ENCODE measurements around the gene SLC9A3.

The SLC9A3 gene

GRCh38 chr5:501105-501830, 23.0 kb downstream of the SLC9A3 start:
- H3K4me1 ChIP-seq (ENCODE audit: insufficient read depth, low read length), result no peaks in the 10 kb centered on the region
- H3K4me2 ChIP-seq (ENCODE audit: insufficient read depth, low read length), result no peak overlapping the region
- TF ChIP-seq CTCF (IDR thresholded peaks at IDR 0.05; ENCODE audit: borderline replicate concordance, extremely low read depth, low read length, poor library complexity, severe bottlenecking), result no peak
- no peaks in the 10 kb centered on the region for H3K36me3 ChIP-seq (ENCODE audit: insufficient read depth, low read length)
- no peaks in the 10 kb centered on the region for H3K9me3 ChIP-seq (ENCODE audit: insufficient read depth, low read length, severe bottlenecking)
- H2AFZ ChIP-seq (ENCODE audit: low read depth, low read length), result no peak overlapping the region
- ATAC-seq (ENCODE audit: insufficient read depth, low read depth) (no peak), DNase-seq (no peak)
- no peaks in the 10 kb centered on the region for H3K79me2 ChIP-seq (ENCODE audit: insufficient read depth, low read length)
- no peak overlapping the region for H3K4me3 ChIP-seq (ENCODE audit: low read depth in 1 of 2, low read length in 2 of 2)
- no peaks in the 10 kb centered on the region for H4K20me1 ChIP-seq (ENCODE audit: insufficient read depth, low read length)
- H3K27ac ChIP-seq (ENCODE audit: low read length), result no peak overlapping the region
- H3K9ac ChIP-seq (ENCODE audit: low read depth, low read length), result no peak overlapping the region
- H3K27me3 ChIP-seq (ENCODE audit: insufficient read depth, low read length, poor library complexity), result no peaks in the 10 kb centered on the region

GRCh38 chr5:500491-500890, 23.8 kb downstream of the SLC9A3 start:
- ATAC-seq (ENCODE audit: insufficient read depth, low read depth) (no peak), DNase-seq (no peak)
- Histone ChIP-seq H2AFZ (ENCODE audit: low read depth, low read length) (no peak overlapping the region), H3K9ac (ENCODE audit: low read depth, low read length) (no peak overlapping the region), H4K20me1 (ENCODE audit: insufficient read depth, low read length) (no peaks in the 10 kb centered on the region), H3K4me2 (ENCODE audit: insufficient read depth, low read length) (no peak overlapping the region), H3K36me3 (ENCODE audit: insufficient read depth, low read length) (no peaks in the 10 kb centered on the region), H3K27ac (ENCODE audit: low read length) (no peak overlapping the region), H3K9me3 (ENCODE audit: insufficient read depth, low read length, severe bottlenecking) (no peaks in the 10 kb centered on the region), H3K4me3 (ENCODE audit: low read depth in 1 of 2, low read length in 2 of 2) (no peak overlapping the region), H3K27me3 (ENCODE audit: insufficient read depth, low read length, poor library complexity) (no peaks in the 10 kb centered on the region), H3K79me2 (ENCODE audit: insufficient read depth, low read length) (no peaks in the 10 kb centered on the region), H3K4me1 (ENCODE audit: insufficient read depth, low read length) (no peaks in the 10 kb centered on the region)
- TF ChIP-seq CTCF (IDR thresholded peaks at IDR 0.05; ENCODE audit: borderline replicate concordance, extremely low read depth, low read length, poor library complexity, severe bottlenecking) (no peak), EZH2 (IDR thresholded peaks at IDR 0.05; ENCODE audit: borderline replicate concordance, low read depth, low read length, severe bottlenecking) (no peak)

- Histone ChIP-seq H3K4me1 (ENCODE audit: insufficient read depth, low read length) (no peaks in the 10 kb centered on the region), H3K4me3 (ENCODE audit: low read depth in 1 of 2, low read length in 2 of 2) (no peak overlapping the region), H3K4me2 (ENCODE audit: insufficient read depth, low read length) (no peak overlapping the region), H3K36me3 (ENCODE audit: insufficient read depth, low read length) (no peaks in the 10 kb centered on the region), H3K27me3 (ENCODE audit: insufficient read depth, low read length, poor library complexity) (no peaks in the 10 kb centered on the region), H3K79me2 (ENCODE audit: insufficient read depth, low read length) (no peaks in the 10 kb centered on the region), H3K9ac (ENCODE audit: low read depth, low read length) (no peak overlapping the region), H4K20me1 (ENCODE audit: insufficient read depth, low read length) (no peaks in the 10 kb centered on the region), H3K27ac (ENCODE audit: low read length) (no peak overlapping the region), H2AFZ (ENCODE audit: low read depth, low read length) (no peak overlapping the region), H3K9me3 (ENCODE audit: insufficient read depth, low read length, severe bottlenecking) (no peaks in the 10 kb centered on the region)
- no peak for ATAC-seq (ENCODE audit: insufficient read depth, low read depth)
- no peak for DNase-seq
- no peak for TF ChIP-seq EZH2 (IDR thresholded peaks at IDR 0.05; ENCODE audit: borderline replicate concordance, low read depth, low read length, severe bottlenecking)
- no peak for TF ChIP-seq CTCF (IDR thresholded peaks at IDR 0.05; ENCODE audit: borderline replicate concordance, extremely low read depth, low read length, poor library complexity, severe bottlenecking)
Observed at GRCh38 chr5:499233-500209, 24.7 kb downstream of the SLC9A3 start.

Measured in DND-41 (cell line).